ENCODE results near the gene AKAP13.

AKAP13 gene

DNA sequence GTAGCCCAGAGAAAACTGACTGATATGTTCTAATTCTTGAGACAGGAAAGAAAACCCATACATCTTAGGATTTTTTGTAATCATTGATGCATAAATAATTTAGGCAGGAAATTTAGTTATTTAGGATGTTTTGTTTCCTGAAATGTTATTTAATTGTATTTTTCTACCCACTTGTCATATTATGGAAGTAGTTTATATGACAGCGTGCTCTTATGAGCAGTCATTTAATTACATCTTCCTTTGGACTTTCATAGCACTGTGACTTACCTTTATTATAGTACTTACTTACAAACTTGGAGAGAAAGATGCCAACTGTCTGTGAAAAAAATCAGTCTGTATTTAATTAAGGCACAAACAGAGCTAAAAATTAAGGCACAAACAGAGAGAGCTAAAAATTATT is 65.0 kb downstream of the AKAP13 start:
- TF ChIP-seq, protein P1, sequence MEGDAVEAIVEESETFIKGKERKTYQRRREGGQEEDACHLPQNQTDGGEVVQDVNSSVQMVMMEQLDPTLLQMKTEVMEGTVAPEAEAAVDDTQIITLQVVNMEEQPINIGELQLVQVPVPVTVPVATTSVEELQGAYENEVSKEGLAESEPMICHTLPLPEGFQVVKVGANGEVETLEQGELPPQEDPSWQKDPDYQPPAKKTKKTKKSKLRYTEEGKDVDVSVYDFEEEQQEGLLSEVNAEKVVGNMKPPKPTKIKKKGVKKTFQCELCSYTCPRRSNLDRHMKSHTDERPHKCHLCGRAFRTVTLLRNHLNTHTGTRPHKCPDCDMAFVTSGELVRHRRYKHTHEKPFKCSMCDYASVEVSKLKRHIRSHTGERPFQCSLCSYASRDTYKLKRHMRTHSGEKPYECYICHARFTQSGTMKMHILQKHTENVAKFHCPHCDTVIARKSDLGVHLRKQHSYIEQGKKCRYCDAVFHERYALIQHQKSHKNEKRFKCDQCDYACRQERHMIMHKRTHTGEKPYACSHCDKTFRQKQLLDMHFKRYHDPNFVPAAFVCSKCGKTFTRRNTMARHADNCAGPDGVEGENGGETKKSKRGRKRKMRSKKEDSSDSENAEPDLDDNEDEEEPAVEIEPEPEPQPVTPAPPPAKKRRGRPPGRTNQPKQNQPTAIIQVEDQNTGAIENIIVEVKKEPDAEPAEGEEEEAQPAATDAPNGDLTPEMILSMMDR (conservative IDR thresholded peaks at IDR 0.05) = no peak
- TF ChIP-seq ZFX (IDR thresholded peaks at IDR 0.05) = no peak
- no peak overlapping the region for H3K27ac ChIP-seq

DNA sequence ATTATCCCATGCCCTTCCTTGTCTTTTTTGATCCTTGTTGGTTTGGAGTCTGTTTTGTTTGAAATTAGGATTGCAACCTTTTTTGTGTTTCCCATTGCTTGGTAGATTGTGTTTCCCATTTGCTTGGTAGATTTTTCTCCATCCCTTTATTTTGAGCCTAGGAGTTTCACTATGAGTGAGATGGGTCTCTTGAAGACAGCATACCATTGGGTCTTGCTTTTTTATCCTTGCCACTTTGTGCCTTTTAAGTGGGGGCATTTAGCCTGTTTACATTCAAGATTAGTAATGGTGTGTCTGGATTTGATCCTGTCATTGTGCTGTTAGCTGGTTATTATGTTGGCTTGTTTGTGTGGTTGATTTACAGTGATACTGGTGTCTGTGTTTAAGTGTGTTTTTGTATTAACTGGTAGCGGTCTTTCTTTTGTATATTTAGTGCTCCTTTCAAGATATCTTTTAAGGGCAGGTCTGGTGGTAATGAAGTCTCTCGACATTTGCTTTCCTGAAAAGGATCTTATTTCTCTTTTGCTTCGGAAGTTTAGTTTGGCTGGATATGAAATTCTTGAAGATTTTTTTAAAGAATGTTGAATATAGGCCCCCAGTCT is 70.8 kb downstream of the AKAP13 start:
- H3K27ac ChIP-seq = no peak overlapping the region
- TF ChIP-seq, protein P1 (conservative IDR thresholded peaks at IDR 0.05) = no peak
- no peak for TF ChIP-seq ZFX (IDR thresholded peaks at IDR 0.05)

- TF ChIP-seq, protein P1 (conservative IDR thresholded peaks at IDR 0.05) = no peak
- TF ChIP-seq ZFX (IDR thresholded peaks at IDR 0.05) = no peak
- no peak overlapping the region for H3K27ac ChIP-seq
Measured at GRCh38 chr15:85452436-85452835, 72.0 kb downstream of the AKAP13 start.

DNA sequence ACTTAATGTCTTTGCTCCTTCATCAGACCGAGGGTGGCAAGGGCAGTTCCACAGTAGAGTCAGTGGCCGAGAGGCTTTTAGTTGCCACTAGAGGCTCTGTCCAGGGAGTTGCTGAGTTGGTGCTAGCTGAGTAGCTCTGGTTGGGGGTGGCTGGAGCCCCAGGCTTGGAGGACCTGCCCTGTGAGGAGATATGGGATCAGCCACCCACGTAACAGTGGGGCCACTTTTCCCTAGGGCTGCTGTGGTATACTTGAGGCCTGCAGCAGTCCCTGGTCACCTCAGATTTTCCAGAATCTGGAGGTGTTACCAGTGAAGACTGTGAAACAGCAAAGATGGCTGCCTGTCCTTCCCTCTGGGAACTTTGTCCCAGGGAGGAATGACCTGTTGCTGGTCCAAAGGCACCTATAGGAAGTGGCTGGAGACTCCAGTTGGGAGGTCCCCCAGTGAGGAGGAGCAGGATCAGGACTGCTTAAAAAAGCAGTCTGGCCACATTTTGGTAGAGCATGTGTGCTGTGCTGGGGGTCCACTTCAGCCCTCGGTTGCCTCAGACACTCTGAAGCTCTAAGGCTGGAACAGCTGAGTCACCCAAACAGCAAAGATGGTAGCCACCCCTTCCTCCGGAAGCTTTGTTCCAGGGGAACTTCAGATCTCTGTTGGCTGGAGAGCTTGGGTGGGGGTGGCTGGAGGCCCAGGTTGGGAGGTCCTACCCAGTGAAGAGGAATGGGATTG is 72.9 kb downstream of the AKAP13 start:
- no peak for TF ChIP-seq ZFX (IDR thresholded peaks at IDR 0.05)
- TF ChIP-seq, protein P1 (conservative IDR thresholded peaks at IDR 0.05) = no peak
- H3K27ac ChIP-seq = no peak overlapping the region

DNA sequence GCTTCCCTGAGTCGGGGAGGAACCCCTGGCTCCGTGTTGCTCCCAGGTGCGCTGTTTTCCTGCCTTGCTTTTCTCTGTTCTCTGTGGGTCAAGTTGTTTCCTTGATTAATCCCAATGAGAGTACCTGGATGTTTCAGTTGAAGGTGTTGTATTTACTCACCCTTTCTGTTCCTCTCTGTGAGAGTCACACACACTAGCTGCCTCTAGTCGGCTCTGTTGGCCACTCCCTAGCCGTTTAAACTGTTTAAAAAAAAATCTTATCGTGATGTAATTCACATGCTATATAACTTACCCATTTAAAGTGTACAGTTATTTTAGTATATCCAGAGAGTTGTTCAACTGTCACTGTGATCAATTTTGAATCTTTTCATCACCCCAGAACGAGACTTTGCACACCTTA is 74.0 kb downstream of the AKAP13 start:
- no peak overlapping the region for H3K27ac ChIP-seq
- TF ChIP-seq ZFX (IDR thresholded peaks at IDR 0.05) = no peak
- TF ChIP-seq, protein P1 (conservative IDR thresholded peaks at IDR 0.05) = 0 out of 2 replicates have a peak, but pooled peaks have one; percentile 4

DNA sequence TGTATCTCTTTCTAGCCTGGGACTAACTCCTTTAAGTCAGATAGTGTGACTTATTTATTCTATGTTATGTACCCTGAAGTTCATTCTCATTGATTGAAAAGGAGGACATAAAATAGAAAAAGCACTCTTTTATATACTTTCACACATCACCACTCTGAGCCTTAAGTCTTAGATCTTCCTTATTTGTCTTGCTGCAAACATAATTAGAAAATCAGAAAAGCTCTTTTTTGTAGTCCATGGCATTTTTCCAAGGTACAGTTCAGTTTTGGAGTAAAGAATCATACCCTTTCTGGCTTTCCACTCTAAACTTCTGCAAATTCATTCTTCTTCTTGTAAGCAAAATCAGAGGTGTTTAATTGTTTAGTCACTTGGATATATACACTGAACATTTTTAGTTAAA is 75.5 kb downstream of the AKAP13 start:
- H3K27ac ChIP-seq = no peak overlapping the region
- TF ChIP-seq, protein P1 (conservative IDR thresholded peaks at IDR 0.05) = no peak
- TF ChIP-seq ZFX (IDR thresholded peaks at IDR 0.05) = no peak

GRCh38 chr15:85456798-85457197 is 76.4 kb downstream of the AKAP13 start:
- H3K27ac ChIP-seq = no peak overlapping the region
- TF ChIP-seq ZFX (IDR thresholded peaks at IDR 0.05) = no peak
- TF ChIP-seq, protein P1 (conservative IDR thresholded peaks at IDR 0.05) = no peak

Measured in C4-2B (cell line).